DMS 273 (cell line): ENCODE results near the gene EIF3D.
"Not testable (repeated sequence)": the region's sequence is repeated elsewhere in the genome, so short reads cannot be mapped to it uniquely, and the experiment has no call there.

ENCODE experiments used
- DNase-seq: peaks from one replicate; lab custom pipeline; 2025; ENCODE audit not compliant: unreplicated experiment; lab: John Stamatoyannopoulos, UW

The EIF3D gene

GRCh38 chr22:36550701-36551495 is 21.9 kb upstream of the EIF3D start:
- no peak for DNase-seq

DNA sequence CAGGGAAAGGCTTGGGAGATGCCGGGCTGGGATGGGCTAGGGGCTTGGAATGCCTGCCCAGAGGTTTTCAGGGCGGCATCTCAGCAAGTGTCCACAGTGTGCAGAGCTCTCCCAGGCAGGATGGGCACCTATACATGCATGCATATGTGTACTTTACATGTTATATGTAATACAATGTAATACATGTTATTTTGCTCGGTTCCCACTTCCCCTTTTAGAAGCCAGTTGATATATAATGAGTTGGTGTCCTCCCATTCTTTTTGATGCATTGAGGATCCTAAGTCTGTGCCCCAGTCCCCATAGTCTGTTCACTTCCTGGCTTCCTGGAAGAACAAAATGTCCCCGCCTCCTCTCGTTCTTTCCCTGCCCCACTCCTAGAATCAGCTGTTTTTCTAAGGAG is 20.1 kb upstream of the EIF3D start:
- no peak for DNase-seq

GRCh38 chr22:36548606-36549005 is 19.6 kb upstream of the EIF3D start:
- DNase-seq = no peak

DNA sequence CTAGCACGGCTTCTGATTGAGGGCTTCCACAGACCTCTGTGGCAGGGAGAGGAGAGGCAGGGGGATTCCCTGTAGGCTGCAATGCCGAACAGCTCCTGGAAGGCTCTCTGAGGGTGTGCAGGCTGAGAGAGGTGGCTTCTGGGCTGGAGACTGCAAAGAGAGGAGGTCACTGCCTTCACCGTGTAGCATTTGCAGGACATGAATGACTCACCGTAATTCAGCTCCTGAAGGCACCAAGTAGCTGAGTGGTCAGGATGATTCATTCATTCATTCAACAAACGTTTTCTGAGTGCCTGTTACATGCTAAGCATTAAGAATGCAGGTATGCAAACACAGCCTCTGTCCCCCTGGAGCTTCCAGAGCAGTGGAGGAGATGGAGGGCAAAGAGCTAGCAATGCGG is 18.0 kb upstream of the EIF3D start:
- DNase-seq = no peak

DNA sequence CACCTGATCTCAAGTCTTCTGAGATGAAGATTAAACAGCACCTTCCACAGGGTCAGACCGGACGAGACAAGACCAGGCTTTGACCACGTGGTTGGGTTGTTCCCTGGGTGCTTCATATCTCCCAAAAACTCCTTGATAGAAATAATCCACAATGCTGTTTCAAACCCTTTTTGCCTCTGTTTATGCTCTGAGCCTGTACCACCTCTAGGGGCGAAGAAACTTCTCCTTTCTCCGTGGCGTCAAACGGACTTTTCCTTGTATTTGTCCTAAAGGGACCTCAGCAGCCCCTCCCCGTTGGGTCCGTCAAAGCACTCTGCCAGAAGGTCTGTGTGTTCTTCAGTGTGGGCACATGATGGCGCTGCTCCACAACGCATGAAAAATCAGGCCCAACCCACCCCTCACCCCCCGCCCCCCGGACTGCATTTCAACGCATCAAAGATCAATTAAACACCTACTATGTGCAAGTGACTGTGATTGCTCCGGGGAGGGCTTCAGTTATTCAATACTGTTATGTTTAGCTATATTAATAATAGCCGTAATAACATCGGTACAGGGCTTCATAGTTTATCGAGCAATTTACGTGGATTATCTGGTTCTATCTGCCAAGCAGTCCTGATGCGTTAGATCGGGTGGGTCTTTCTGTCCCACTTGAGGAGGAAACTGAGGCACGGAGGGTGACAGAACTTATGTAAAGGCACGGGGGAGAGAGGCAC is 17.3 kb upstream of the EIF3D start:
- peak; percentile 81 for DNase-seq

DNA sequence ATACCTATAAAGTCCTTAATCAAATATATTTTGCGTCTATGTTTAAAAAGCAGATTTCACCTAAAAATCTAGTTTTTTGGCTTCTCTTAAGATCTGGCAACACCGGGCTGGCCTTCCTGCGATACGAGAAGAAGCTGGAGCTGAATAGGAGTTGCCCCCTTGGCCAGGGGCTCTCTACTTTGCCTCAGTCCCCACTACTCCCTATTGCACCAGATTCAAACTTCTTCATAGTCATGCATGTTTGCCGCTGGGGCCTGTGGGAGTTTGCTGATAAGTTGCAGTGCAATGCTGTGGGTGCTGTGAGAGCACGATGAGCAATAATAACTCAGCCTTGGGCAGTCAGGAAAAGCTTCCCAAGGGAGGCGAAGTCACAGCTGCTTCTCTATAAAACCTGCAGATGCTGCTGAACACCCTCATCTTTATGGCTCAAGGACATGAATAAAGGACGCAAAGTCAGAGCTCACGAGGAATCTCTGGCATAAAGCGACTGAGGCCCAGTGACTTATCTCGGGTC is 15.2 kb upstream of the EIF3D start:
- DNase-seq = no peak

DNA sequence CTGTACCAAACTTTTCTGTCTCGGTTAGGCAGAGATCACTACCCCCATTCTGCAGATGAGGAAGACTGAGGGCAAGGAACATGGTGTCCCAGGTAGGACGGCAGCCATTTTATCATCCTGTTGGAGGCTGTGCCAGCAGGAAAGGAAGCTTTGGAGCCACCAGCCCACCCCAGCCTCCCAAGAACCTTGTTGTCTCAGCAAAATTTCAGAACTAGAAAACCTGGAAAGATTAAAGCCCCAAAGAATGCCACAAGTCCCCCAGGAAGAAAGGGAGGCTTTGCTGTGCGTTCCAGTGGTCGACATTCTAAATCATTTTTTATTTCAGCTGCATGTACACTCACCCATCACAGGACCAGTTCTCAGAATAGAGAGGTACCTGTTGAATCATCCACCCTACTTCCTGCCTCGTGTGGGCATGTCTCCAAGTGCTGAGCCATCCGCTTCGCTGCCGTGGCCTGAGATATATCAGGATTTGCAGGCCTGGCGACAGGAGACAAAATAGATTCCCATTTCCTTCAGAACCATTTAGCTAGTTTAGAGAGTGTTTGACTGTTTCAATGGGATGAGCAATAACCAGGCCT is 13.0 kb upstream of the EIF3D start:
- no peak for DNase-seq

GRCh38 chr22:36540867-36541642 is 12.1 kb upstream of the EIF3D start:
- no peak for DNase-seq

GRCh38 chr22:36538529-36538928 is 9.6 kb upstream of the EIF3D start:
- no peak for DNase-seq

- peak; percentile 26 for DNase-seq
Measured at GRCh38 chr22:36536717-36537116, 7.8 kb upstream of the EIF3D start.

GRCh38 chr22:36533320-36533719 is 4.4 kb upstream of the EIF3D start:
- not testable (repeated sequence) for DNase-seq

DNA sequence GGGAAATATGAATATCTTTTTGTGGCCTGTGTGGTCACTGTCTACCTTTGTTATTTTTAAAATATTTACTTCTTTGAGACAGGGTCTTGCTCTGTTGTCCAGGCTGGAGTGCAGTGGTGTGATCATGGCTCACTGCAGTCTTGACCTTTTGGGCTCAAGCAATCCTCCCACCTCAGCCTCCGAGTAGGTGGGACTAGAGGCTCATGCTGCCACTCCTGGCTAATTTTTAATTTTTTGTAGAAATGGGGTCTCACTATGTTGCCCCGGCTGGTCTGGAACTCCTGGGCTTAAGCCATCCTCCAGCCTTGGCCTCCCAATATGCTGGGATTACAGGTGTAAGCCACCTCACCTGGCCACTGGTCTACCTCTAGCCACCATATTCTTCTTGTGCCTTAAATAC is 3.5 kb upstream of the EIF3D start:
- DNase-seq = no peak

- peak; percentile 44 for DNase-seq
Measured at GRCh38 chr22:36528341-36528740, 625 bp downstream of the EIF3D start.

GRCh38 chr22:36522662-36523061 is 6.3 kb downstream of the EIF3D start:
- DNase-seq = no peak

- no peak for DNase-seq
Measured at GRCh38 chr22:36520423-36520822, 8.5 kb downstream of the EIF3D start.

GRCh38 chr22:36519906-36520305 is 9.1 kb downstream of the EIF3D start:
- DNase-seq = not testable (repeated sequence)

DNA sequence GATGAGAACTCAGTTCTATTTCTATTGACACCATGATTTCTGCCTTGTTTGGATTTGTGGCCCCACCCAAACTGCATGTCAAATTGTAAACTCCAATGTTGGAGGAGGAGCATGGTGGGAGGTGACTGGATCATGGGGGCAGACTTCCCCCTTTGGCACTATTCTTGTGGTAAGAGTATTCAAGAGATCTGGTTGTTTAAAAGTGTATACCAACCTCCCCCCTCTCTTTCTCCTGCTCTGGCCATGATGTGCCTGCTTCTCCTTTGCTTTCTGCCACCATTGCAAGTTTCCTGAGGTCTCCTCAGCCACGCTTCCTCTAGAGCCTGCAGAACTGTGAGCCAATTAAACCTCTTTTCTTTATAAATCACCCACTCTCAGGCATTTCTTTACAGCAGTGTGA is 14.2 kb downstream of the EIF3D start:
- no peak for DNase-seq

GRCh38 chr22:36512991-36513390 is 16.0 kb downstream of the EIF3D start:
- no peak for DNase-seq

DNA sequence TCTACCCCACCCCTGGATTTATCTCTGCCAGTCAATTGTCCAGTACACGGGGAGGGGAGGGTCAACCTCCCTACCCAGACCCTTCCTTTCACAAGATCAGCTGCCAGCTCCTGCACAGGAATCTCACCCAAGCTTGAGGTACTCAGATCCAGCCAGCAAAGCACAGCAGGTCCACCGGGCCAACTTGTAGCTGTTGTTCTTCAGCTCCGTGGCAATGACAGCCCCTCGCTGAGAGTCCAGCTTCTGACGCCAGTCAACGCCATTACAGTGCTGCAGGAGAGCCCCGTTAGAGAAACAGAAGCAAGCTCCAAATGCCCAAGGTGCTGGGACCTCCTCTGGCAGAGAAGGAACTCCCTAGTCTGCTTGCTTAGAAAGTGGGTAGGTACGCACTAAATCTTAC is 16.6 kb downstream of the EIF3D start:
- DNase-seq = no peak

DNA sequence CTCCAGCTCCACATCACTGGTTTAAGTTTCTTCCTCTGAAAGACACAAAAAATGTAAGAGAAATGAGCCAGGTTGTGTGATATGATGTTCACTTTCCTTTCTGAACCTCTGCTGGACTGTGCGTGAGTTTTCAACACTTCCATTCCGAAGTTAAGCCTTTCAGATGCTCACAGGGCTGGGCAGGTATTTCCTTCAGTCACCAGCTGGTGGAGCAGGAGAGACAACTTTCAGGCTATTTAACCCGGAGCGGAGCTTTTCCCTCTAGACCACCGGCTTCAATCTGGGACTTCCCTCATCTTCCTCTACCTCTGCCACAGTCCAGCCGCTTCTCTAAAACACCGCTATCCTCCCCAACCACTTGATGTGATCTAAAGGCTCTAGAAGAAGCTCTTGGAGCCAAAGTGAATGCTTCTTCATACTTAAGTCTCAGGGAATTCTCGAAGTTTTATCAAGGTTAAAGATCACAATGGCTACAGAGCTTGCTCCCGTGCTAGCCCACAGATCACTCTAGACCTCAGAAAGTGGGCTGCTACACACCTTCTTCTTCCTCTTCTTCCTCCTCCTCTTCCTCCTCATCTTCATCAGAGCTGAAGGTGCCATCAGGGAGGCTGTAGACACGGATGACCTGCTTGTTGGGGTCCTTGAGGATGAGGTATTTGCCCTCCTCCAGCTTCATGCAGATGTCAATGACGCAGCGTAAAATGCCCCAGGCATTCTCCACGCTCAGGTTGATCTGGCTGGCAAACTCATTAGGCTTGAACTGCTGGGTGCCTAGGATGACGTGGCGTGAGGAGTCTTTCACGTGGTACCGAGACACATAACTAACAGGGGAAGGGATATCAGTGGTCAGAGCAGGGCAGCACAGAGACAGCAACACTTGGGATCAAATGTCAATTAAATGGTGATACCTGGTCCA is 17.7 kb downstream of the EIF3D start:
- peak; percentile 73 for DNase-seq
